ENCODE measurements around the gene HTRA1.

Gene HTRA1

GRCh38 chr10:122461367-122461728 lies at the start of gene HTRA1:
TSS of gene HTRA1 (plus strand) at chr10:122461553. CDS start at chr10:122461653, 100 bp downstream.
- Histone ChIP-seq H4K20me1 (ENCODE audit: low read depth, low read length) (no peaks in the 10 kb centered on the region), H3K9me3 (ENCODE audit: insufficient read depth, low read length) (no peaks in the 10 kb centered on the region), H3K9me2 (replicated peaks; ENCODE audit: insufficient read depth, low read length) (no peaks in the 10 kb centered on the region), H3K9ac (ENCODE audit: low read length) (no peak within 1 kb of the TSS), H3K4me3 (ENCODE audit: insufficient read depth, low read length, poor library complexity, severe bottlenecking) (no peak within 1 kb of the TSS), H3K36me3 (ENCODE audit: low read length) (no peaks in the 10 kb centered on the region), H3K27me3 (ENCODE audit: low read length) (0 out of 2 replicates have a peak, but pooled peaks cover 3% of the 10 kb centered on the region), H3K79me2 (ENCODE audit: insufficient read depth, low read length) (no peaks in the 10 kb centered on the region), H3F3A (ENCODE audit: insufficient read depth) (no peaks in the 10 kb centered on the region), H3K4me2 (ENCODE audit: low read depth, low read length, poor library complexity, severe bottlenecking) (no peak within 1 kb of the TSS), H3K27ac (ENCODE audit: low read depth, low read length) (no peak within 1 kb of the TSS), H2AFZ (ENCODE audit: low read depth, low read length, severe bottlenecking) (no peak within 1 kb of the TSS)
- TF ChIP-seq CTCF (IDR thresholded peaks at IDR 0.05; ENCODE audit: insufficient read depth, low read length, poor library complexity, severe bottlenecking) (no peak), EZH2phosphoT487 (conservative IDR thresholded peaks at IDR 0.05; ENCODE audit: low read length) (no peak)

DNA sequence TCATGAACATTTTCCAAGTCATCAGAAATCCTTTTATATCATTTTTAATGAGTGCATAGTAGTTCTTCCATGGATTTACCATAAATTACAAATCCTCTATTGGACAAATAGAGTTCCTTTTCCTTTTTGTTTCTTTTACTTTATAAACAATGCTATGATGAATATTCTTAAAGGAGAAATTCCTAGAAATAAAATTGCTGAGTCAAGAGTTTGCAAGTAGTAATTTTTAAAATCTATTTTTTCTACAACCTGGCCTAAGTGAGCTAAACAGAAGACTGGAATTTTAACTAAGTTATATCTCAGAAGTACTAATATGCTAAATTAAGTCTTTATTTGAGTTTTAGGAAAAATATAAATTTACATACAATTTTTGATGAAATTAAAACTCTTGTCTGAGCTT lies 48.0 kb upstream of the HTRA1 start:
- no peak overlapping the region for H3K4me2 ChIP-seq (ENCODE audit: low read depth, low read length, poor library complexity, severe bottlenecking)
- no peaks in the 10 kb centered on the region for H3K9me2 ChIP-seq (replicated peaks; ENCODE audit: insufficient read depth, low read length)
- no peak overlapping the region for H2AFZ ChIP-seq (ENCODE audit: low read depth, low read length, severe bottlenecking)
- no peak overlapping the region for H3K27ac ChIP-seq (ENCODE audit: low read depth, low read length)
- TF ChIP-seq CTCF (IDR thresholded peaks at IDR 0.05; ENCODE audit: insufficient read depth, low read length, poor library complexity, severe bottlenecking) (no peak), EZH2phosphoT487 (conservative IDR thresholded peaks at IDR 0.05; ENCODE audit: low read length) (no peak)
- H3K36me3 ChIP-seq (ENCODE audit: low read length): no peaks in the 10 kb centered on the region
- no peaks in the 10 kb centered on the region for H3K79me2 ChIP-seq (ENCODE audit: insufficient read depth, low read length)
- H4K20me1 ChIP-seq (ENCODE audit: low read depth, low read length): no peaks in the 10 kb centered on the region
- no peaks in the 10 kb centered on the region for H3K27me3 ChIP-seq (ENCODE audit: low read length)
- H3K9me3 ChIP-seq (ENCODE audit: insufficient read depth, low read length): no peaks in the 10 kb centered on the region
- no peak overlapping the region for H3K9ac ChIP-seq (ENCODE audit: low read length)
- no peak overlapping the region for H3K4me3 ChIP-seq (ENCODE audit: insufficient read depth, low read length, poor library complexity, severe bottlenecking)
- H3F3A ChIP-seq (ENCODE audit: insufficient read depth): no peaks in the 10 kb centered on the region

GRCh38 chr10:122417667-122418066 lies 43.7 kb upstream of the HTRA1 start:
- Histone ChIP-seq H2AFZ (ENCODE audit: low read depth, low read length, severe bottlenecking) (no peak overlapping the region), H3K79me2 (ENCODE audit: insufficient read depth, low read length) (no peaks in the 10 kb centered on the region), H3K27ac (ENCODE audit: low read depth, low read length) (no peak overlapping the region), H4K20me1 (ENCODE audit: low read depth, low read length) (no peaks in the 10 kb centered on the region), H3K9me3 (ENCODE audit: insufficient read depth, low read length) (no peaks in the 10 kb centered on the region), H3K9ac (ENCODE audit: low read length) (no peak overlapping the region), H3K27me3 (ENCODE audit: low read length) (no peaks in the 10 kb centered on the region), H3K4me3 (ENCODE audit: insufficient read depth, low read length, poor library complexity, severe bottlenecking) (no peak overlapping the region), H3K9me2 (replicated peaks; ENCODE audit: insufficient read depth, low read length) (no peaks in the 10 kb centered on the region), H3K36me3 (ENCODE audit: low read length) (no peaks in the 10 kb centered on the region), H3K4me2 (ENCODE audit: low read depth, low read length, poor library complexity, severe bottlenecking) (no peak overlapping the region), H3F3A (ENCODE audit: insufficient read depth) (no peaks in the 10 kb centered on the region)
- no peak for TF ChIP-seq CTCF (IDR thresholded peaks at IDR 0.05; ENCODE audit: insufficient read depth, low read length, poor library complexity, severe bottlenecking)
- no peak for TF ChIP-seq EZH2phosphoT487 (conservative IDR thresholded peaks at IDR 0.05; ENCODE audit: low read length)

Data from SU-DHL-6 (cell line).